VCaP (cell line): ENCODE data around the gene UBA3.

ENCODE experiments used
- H3K27ac ChIP-seq: fragments of 450-650 bp; 2 replicates; pipeline ENCODE4 v1.5.1; 2017
- TF ChIP-seq, protein P1 (sequence below): fragments of 450-650 bp; conservative IDR thresholded peaks from 2 replicates; pipeline ENCODE4 v1.5.1; 2017; ENCODE audit warnings: mild to moderate bottlenecking, moderate library complexity

Gene UBA3

DNA sequence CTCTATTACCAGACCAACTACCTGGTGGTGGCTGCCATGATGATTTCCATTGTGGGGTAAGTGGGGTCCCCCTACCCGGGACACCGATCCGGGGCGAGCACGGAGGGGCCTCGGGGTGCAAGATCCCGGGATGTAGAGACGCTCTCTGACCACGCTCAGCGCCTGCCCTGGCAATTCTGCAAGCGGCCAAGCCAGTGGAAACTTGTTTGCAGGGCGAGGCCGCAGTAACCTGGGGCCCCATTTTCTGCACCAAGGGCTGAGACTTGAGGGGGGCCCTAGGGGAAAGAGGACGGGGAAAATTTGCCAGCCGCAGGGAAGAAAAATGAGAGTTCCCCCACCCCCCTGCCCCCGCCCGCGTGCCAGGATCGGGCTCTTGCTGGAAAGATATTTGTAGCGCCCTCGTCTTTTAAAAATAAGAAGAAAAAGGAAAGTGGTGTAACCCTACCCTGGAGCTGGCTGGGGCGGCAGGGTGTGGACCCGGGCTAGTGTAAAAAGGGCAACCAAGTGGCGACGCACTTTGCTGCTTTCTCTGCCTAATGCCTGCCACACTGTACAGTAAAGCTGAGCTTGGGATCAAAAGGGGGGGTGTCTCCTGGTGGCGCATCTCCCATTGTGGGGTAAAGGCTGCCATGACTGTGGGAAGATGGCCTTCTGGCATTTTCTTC lies 5.1 kb upstream of the UBA3 start:
- TF ChIP-seq, protein P1, sequence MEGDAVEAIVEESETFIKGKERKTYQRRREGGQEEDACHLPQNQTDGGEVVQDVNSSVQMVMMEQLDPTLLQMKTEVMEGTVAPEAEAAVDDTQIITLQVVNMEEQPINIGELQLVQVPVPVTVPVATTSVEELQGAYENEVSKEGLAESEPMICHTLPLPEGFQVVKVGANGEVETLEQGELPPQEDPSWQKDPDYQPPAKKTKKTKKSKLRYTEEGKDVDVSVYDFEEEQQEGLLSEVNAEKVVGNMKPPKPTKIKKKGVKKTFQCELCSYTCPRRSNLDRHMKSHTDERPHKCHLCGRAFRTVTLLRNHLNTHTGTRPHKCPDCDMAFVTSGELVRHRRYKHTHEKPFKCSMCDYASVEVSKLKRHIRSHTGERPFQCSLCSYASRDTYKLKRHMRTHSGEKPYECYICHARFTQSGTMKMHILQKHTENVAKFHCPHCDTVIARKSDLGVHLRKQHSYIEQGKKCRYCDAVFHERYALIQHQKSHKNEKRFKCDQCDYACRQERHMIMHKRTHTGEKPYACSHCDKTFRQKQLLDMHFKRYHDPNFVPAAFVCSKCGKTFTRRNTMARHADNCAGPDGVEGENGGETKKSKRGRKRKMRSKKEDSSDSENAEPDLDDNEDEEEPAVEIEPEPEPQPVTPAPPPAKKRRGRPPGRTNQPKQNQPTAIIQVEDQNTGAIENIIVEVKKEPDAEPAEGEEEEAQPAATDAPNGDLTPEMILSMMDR, result no peak
- H3K27ac ChIP-seq, result peak overlapping the region; percentile 97

DNA sequence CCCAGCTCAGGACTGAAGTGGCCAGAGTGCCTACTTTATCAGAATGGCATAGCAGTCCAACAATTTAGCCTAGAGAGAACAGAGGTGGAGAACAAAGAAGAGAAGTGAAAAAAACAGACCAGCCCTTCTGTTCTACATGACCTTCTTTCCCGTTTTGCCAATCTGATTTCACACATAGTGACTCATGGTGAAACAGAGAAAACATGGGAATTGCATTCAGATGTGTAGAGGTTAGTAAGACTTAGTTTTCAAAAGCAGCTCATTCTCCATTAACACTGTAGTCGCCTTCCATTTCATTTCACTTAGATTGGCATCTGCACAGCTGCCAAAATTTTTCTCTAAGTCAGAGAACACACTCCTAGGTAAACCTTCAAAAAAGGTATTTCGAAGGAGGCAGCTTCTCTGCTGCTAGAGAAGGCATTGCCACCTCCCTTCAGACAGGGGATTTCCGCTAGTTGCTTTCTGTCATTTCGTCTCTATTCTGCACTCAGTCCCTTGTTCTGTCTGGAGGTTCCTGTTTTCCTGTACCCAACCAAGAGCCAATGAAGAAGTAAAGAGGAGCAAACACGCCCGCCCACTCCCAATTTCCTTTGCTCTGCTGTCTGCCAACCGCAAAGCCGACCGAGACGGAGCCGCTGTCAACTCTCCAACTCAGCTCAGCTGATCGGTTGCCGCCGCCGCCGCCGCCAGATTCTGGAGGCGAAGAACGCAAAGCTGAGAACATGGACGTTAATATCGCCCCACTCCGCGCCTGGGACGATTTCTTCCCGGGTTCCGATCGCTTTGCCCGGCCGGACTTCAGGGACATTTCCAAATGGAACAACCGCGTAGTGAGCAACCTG lies 4.4 kb upstream of the UBA3 start, which contains the start of gene ARL6IP5:
ARL6IP5 (plus strand) TSS at position 612 of the 842 bp plus-strand sequence; CDS start at position 723, 111 bp downstream.
- peak within 1 kb of the TSS; percentile 97 for H3K27ac ChIP-seq
- TF ChIP-seq, protein P1, result no peak

DNA sequence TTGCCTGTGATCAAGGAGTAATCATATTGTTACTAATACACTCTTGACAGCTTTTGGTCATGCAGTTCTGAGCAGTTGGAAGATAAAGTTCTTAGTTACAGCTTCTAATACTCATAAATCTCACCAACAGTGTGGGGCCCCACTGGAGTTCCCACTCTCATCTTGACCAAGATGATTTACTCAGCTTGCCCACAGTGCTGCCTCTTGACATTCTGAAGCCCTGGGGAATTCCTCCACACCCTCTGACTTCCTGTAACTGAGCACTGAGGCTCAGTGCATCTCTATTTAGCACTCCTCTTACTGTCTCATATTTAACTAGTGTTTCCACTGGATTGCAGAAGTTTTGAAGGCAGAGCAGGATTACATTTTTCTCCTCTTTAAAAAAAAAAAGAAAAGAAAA lies 2.6 kb upstream of the UBA3 start:
- no peak overlapping the region for H3K27ac ChIP-seq
- TF ChIP-seq, protein P1, result no peak

DNA sequence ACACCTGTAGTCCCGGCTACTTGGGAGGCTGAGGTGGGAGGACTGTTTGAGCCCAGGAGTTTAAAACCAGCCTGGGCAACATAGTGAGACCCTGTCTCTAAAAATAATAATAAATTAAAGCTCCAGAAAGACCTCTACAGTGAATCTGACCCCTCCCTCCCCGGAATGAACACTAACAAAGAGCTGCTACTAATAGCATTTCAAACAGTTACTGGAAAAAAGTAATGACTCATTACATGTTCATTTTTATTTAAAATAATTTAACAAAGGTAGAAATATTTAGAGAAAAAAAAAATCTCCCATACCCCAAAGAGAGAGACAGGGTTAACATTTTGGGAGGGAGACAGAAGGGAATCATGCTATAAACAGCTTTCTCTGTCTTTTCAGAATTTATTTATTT lies 2.2 kb upstream of the UBA3 start:
- H3K27ac ChIP-seq, result no peak overlapping the region
- TF ChIP-seq, protein P1, result no peak

DNA sequence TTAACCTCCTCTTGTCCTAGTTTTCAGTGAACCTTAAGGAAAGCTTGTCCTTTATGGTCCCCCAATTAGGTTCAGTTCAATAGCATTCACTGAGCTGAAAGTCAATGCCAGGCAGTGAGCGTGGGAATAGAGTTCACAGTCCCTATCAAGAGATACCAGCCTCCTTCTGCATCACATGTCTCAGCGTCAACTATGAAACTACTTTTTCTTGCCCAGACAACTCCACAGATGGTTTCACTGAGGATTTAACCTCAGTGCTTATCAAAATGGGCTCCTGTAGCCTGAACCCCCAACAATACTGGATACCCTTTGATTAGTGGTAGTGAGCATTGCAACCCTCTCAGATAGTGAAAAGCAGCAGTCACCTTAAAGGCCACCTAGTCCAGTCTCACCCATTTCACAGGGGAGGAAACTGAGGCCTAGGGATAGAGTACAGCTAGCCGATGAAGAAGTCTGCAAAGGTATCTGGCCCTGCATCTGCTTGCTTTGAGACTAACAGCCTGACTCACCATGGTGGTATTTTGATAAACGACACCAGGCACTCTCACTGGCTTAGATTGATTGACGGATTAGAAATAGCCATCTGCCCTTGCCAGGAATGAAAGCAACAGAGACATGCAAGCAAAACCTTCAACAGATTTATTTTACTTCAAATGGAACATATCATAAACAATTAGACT lies 1.6 kb upstream of the UBA3 start:
- TF ChIP-seq, protein P1, result no peak
- H3K27ac ChIP-seq, result no peak overlapping the region

DNA sequence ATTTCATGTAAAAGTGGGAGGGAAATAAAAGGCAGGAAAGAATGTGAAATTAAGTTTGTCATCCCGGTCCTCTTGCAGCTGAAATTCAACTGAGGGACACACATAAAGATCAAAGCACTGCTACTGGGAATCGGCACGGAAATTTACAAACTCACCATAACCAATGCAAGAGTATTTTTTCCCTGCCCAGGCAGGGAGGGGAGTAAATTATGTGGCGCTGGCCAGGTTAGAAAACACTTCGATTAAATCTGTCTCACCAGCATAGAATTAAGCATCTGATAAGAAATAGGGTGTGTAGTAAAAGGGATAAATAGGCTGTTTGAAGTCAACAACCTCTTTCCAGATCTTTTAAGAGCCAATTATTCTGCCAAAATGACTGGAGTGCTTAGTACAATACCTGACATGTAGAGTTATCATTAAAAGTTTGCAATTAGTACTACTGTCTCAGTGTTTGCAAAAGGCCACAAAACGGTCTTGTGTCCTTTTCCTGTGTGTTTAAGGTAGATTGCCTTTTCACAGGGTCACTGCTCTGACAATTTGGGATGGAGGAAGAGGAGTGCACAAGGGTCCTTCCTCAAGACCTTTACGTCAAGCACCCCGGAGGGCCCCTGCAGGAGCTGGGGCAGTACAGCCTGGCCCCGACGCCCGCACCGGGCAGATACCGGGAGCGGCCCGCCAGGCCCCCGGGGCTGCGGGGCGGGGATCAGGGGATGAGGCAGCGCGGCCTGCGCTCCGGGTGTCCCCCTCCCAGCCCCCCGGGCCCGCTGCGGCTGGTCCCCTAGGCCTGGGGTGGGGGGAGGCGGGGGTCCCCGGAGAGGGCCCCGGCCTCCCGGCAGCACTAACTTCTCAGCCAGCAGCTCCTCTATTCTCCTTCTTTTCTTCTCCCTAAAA lies 651 bp downstream of the UBA3 start:
- TF ChIP-seq, protein P1, result no peak
- H3K27ac ChIP-seq, result peak overlapping the region; percentile 89
